ENCODE data around the gene ZBED6. TPM values are rescaled to one million over a fixed set of nuclear protein-coding genes. Genes with fewer than 3 reads are reported as not detected.
"Not testable (repeated sequence)": the region's sequence is repeated elsewhere in the genome, so short reads cannot be mapped to it uniquely, and the experiment has no call there.

ZBED6 gene
- total and polyA plus RNA-seq, 10 of the 15 experiments (the other 5 are each of a cell fraction or from before 2014, with no cell fraction given) = 0.13 to 15.9 (median 4.8) TPM

GRCh38 chr1:203751618-203752361 lies 43.6 kb upstream of the ZBED6 start:
- H3K36me3 ChIP-seq (ENCODE audit: control insufficient read depth in 2 of 2, insufficient read depth in 2 of 2, low read length in 1 of 2); H3K27ac ChIP-seq (ENCODE audit: control insufficient read depth, insufficient read depth): not testable (repeated sequence)

GRCh38 chr1:203754455-203754864 lies 41.0 kb upstream of the ZBED6 start:
- ChIA-PET RAD21 (ENCODE audit: unreplicated experiment) (no interaction called here), CTCF (no interaction called here), SMC1A (ENCODE audit: uncharacterized antibody, unreplicated experiment) (interaction anchor here (0.7 kb wide), 1 partner anchor 10 kb away, joined by 4 read pairs; the partner anchor contains the start of gene LAX1), POLR2A (no interaction called here)
- Histone ChIP-seq H2AFZ (ENCODE audit: control insufficient read depth, low read depth, low read length) (peak overlapping the region; percentile 76), H3K27ac (ENCODE audit: control insufficient read depth, insufficient read depth) (peak overlapping the region; percentile 65), H3K9ac (ENCODE audit: control insufficient read depth, insufficient read depth, low read length) (peak overlapping the region; percentile 13; the same call in 1 of the 2 replicates), H3K36me3 (ENCODE audit: control insufficient read depth in 2 of 2, insufficient read depth in 2 of 2, low read length in 1 of 2) (no peaks in the 10 kb centered on the region), H3K9me3 (replicated peaks; ENCODE audit: control insufficient read depth, insufficient read depth, low read length) (no peaks in the 10 kb centered on the region), H3K4me3 (peak overlapping the region; percentile 29; the same call in 1 of the 2 replicates), H4K20me1 (ENCODE audit: control insufficient read depth, insufficient read depth) (no peaks in the 10 kb centered on the region), H3K4me2 (ENCODE audit: control insufficient read depth, insufficient read depth) (peak overlapping the region; percentile 55), H3K27me3 (replicated peaks in 1 of 2; ENCODE audit: control insufficient read depth in 2 of 2, insufficient read depth in 2 of 2, low read length in 1 of 2) (no peaks in the 10 kb centered on the region), H3K79me2 (ENCODE audit: control insufficient read depth, insufficient read depth, low read length) (no peaks in the 10 kb centered on the region), H3K4me1 (ENCODE audit: control insufficient read depth, insufficient read depth, low read length) (peaks cover 19% of the 10 kb centered on the region)
- ATAC-seq (peak; percentile 87), DNase-seq (ENCODE audit: low read depth, low spot score) (peak; percentile 68), FAIRE-seq (no peak)
- 0% methylated on average over 4 of the region's 4 CpGs for WGBS (ENCODE audit: insufficient coverage, insufficient replicate concordance, low lambda C conversion rate, missing lambda C conversion rate)
- no TSS peak for BruUV-seq (replicated peaks)
- TF ChIP-seq SPI1 (IDR thresholded peaks at IDR 0.05; ENCODE audit: borderline replicate concordance, insufficient read depth, low read depth, low read length) = peak; percentile 18; the same call in 1 of the 2 replicates
- TF ChIP-seq SMAD5 (IDR thresholded peaks at IDR 0.05; ENCODE audit: low read depth) = 0 out of 2 replicates have a peak, but pooled peaks have one; percentile 29
- no peak for TF ChIP-seq SUZ12 (IDR thresholded peaks at IDR 0.05; ENCODE audit: unreplicated experiment)
- TF ChIP-seq RUNX3 (IDR thresholded peaks at IDR 0.05; ENCODE audit: low read length) = peak; percentile 32
- TF ChIP-seq IKZF2 (IDR thresholded peaks at IDR 0.05) = peak in 1 of 2 experiments; percentile 9; a peak in 1 of 4 replicates
- no peak for TF ChIP-seq HSF1 (IDR thresholded peaks at IDR 0.05; ENCODE audit: low read depth, low read length)
- peak; percentile 95 for TF ChIP-seq POU2F2 (IDR thresholded peaks at IDR 0.05; ENCODE audit: borderline replicate concordance, low read depth, low read length)
- TF ChIP-seq PAX8 (IDR thresholded peaks at IDR 0.05) = no peak
- no peak for TF ChIP-seq MYB (IDR thresholded peaks at IDR 0.05; ENCODE audit: borderline replicate concordance, low read depth, low read length)
- no peak for TF ChIP-seq E4F1 (IDR thresholded peaks at IDR 0.05; ENCODE audit: borderline replicate concordance, partially characterized antibody)
- TF ChIP-seq MTA3 (IDR thresholded peaks at IDR 0.05; ENCODE audit: borderline replicate concordance, low read length) = no peak
- intact Hi-C loops (cut with micrococcal nuclease; ENCODE audit: unreplicated experiment) = no loop called here
- in situ Hi-C loops (cut with MboI) = no loop called here

More at GRCh38 chr1:203751618-203752361, 43.6 kb upstream of the ZBED6 start:
- H3K4me1 ChIP-seq (ENCODE audit: control insufficient read depth, insufficient read depth, low read length) = peaks cover 19% of the 10 kb centered on the region
- H3K9me3 ChIP-seq (replicated peaks; ENCODE audit: control insufficient read depth, insufficient read depth, low read length); RAD21 ChIA-PET (ENCODE audit: unreplicated experiment); H2AFZ ChIP-seq (ENCODE audit: control insufficient read depth, low read depth, low read length); H3K4me3 ChIP-seq; BruUV-seq (replicated peaks); intact Hi-C loops (cut with micrococcal nuclease; ENCODE audit: unreplicated experiment); DNase-seq (ENCODE audit: low read depth, low spot score); in situ Hi-C loops (cut with MboI); H3K27me3 ChIP-seq (replicated peaks in 1 of 2; ENCODE audit: control insufficient read depth in 2 of 2, insufficient read depth in 2 of 2, low read length in 1 of 2); H3K9ac ChIP-seq (ENCODE audit: control insufficient read depth, insufficient read depth, low read length); ATAC-seq; H3K79me2 ChIP-seq (ENCODE audit: control insufficient read depth, insufficient read depth, low read length); H3K4me2 ChIP-seq (ENCODE audit: control insufficient read depth, insufficient read depth); FAIRE-seq; H4K20me1 ChIP-seq (ENCODE audit: control insufficient read depth, insufficient read depth): not testable (repeated sequence)
- POLR2A ChIA-PET = interaction anchor here (0.6 to 1.5 kb wide), 3 partner anchors 13 to 287 kb away, joined by 3 to 9 read pairs (median 5); partner anchors contain the start of gene LAX1
- CTCF ChIA-PET = interaction anchor here (1.3 kb wide), 1 partner anchor 14 kb away, joined by 3 read pairs; no protein-coding TSS in a partner anchor
- SMC1A ChIA-PET (ENCODE audit: uncharacterized antibody, unreplicated experiment) = interaction anchor here (1.0 kb wide), 2 partner anchors 10 to 43 kb away, joined by 3 read pairs; no protein-coding TSS in a partner anchor
- 97% methylated on average over 5 of the region's 5 CpGs for WGBS (ENCODE audit: insufficient coverage, insufficient replicate concordance, low lambda C conversion rate, missing lambda C conversion rate)
